Natural killer cell (primary cell): ENCODE measurements around the gene IL1RAPL2. TPM values are rescaled to one million over a fixed set of nuclear protein-coding genes. Genes with fewer than 3 reads are reported as not detected.

Source experiments
- ATAC-seq, 3 donors: fragments of 150-1000 bp in 2 of 3; fragments of 200-7000 bp in 1 of 3; cut with Tn5 transposase; 1 replicate in 1 of 3; 2 replicates in 2 of 3; pipeline ENCODE4 v1.10.0; 2021; ENCODE audit warnings: mild to moderate bottlenecking in 2 of 3, moderate library complexity in 2 of 3
- DNase-seq, 2 donors: peaks; one replicate each; pipeline versions ENCODE4 v3.0.0 to v3.0.0-alpha.2; 2013 to 2021; ENCODE audit warnings: mixed read lengths in 1 of 2
- H3K27ac ChIP-seq: one replicate; pipeline ENCODE4 v1.5.1; 2013; ENCODE audit warnings: mild to moderate bottlenecking, low read length
- H3K27me3 ChIP-seq: one replicate; pipeline ENCODE4 v1.6.1; 2013; ENCODE audit warnings: low read length; ENCODE audit not compliant: control insufficient read depth, insufficient read depth
- H3K36me3 ChIP-seq: one replicate; pipeline ENCODE4 v1.6.1; 2013; ENCODE audit warnings: low read length; ENCODE audit not compliant: control insufficient read depth, insufficient read depth
- H3K4me1 ChIP-seq: one replicate; pipeline ENCODE4 v1.6.1; 2013; ENCODE audit warnings: low read length; ENCODE audit not compliant: control insufficient read depth, insufficient read depth
- H3K4me3 ChIP-seq: one replicate; pipeline ENCODE4 v1.5.1; 2013; ENCODE audit warnings: low read length
- H3K9me3 ChIP-seq: one replicate; pipeline ENCODE4 v1.6.1; 2013; ENCODE audit warnings: low read length; ENCODE audit not compliant: control insufficient read depth, insufficient read depth
- H3K27ac Mint-ChIP-seq, 2 donors: one replicate each; pipeline ENCODE4 v1.8.0; 2022; ENCODE audit warnings: mild to moderate bottlenecking in 2 of 2, mixed read lengths in 2 of 2, moderate library complexity in 1 of 2
- H3K27me3 Mint-ChIP-seq, 2 donors: one replicate each; pipeline ENCODE4 v1.8.0; 2022; ENCODE audit warnings: low read depth in 2 of 2, mixed read lengths in 2 of 2
- H3K36me3 Mint-ChIP-seq: one replicate; pipeline ENCODE4 v1.8.0; 2022; ENCODE audit warnings: mixed read lengths
- H3K4me1 Mint-ChIP-seq, 2 donors: one replicate each; pipeline ENCODE4 v1.8.0; 2022; ENCODE audit warnings: mixed read lengths in 2 of 2
- H3K4me3 Mint-ChIP-seq: one replicate; pipeline ENCODE4 v1.8.0; 2022; ENCODE audit warnings: mild to moderate bottlenecking, moderate library complexity, mixed read lengths
- H3K9me3 Mint-ChIP-seq, 2 donors: one replicate each; pipeline ENCODE4 v1.8.0; 2022; ENCODE audit warnings: mixed read lengths in 2 of 2
- WGBS: methylation state at CpG from one replicate; pipeline ENCODE4 v1.1.7; 2013; ENCODE audit warnings: missing lambda C conversion rate; ENCODE audit not compliant: insufficient coverage; 5-methylcytosine and 5-hydroxymethylcytosine counted together
- intact Hi-C: fragments of 100-400 bp; cut with micrococcal nuclease; formaldehyde crosslinking; loops from one replicate; pipeline ENCODE4 v1.14.2; 2022
- total RNA-seq, 4 donors: library from RNA; stranded (reverse); fragments of 120-200 nt in 1 of 4; gene quantifications; one replicate each; pipeline versions ENCODE4 v1.2.3 to v1.2.4, GENCODE V29; 2013 to 2022
- TF ChIP-seq, protein P1 (sequence below): fragments of 200-600 bp; IDR thresholded peaks from one replicate; pipeline ENCODE4 v1.8.0; 2022; ENCODE audit warnings: antibody characterized with exemption

The IL1RAPL2 gene
- total RNA-seq, 3 donors from 2014 or later (not counting 1 experiment from before 2014, with no cell fraction given), result not detected

- no peak overlapping the region for H3K4me3 Mint-ChIP-seq
- H3K36me3 Mint-ChIP-seq, result no peaks in the 10 kb centered on the region
- intact Hi-C loops, result no loop called here
- Histone ChIP-seq H3K9me3 (no peaks in the 10 kb centered on the region), H3K4me1 (no peaks in the 10 kb centered on the region), H3K4me3 (no peak overlapping the region), H3K27me3 (no peaks in the 10 kb centered on the region), H3K27ac (no peak overlapping the region), H3K36me3 (no peaks in the 10 kb centered on the region)
- ATAC-seq (no peak), DNase-seq (no peak)
- peaks cover 0 to 9% of the 10 kb centered on the region in 2 donors for H3K27me3 Mint-ChIP-seq
- H3K27ac Mint-ChIP-seq, result no peak overlapping the region
- H3K9me3 Mint-ChIP-seq, result peaks cover 0 to 3% of the 10 kb centered on the region in 2 donors
- TF ChIP-seq, protein P1, sequence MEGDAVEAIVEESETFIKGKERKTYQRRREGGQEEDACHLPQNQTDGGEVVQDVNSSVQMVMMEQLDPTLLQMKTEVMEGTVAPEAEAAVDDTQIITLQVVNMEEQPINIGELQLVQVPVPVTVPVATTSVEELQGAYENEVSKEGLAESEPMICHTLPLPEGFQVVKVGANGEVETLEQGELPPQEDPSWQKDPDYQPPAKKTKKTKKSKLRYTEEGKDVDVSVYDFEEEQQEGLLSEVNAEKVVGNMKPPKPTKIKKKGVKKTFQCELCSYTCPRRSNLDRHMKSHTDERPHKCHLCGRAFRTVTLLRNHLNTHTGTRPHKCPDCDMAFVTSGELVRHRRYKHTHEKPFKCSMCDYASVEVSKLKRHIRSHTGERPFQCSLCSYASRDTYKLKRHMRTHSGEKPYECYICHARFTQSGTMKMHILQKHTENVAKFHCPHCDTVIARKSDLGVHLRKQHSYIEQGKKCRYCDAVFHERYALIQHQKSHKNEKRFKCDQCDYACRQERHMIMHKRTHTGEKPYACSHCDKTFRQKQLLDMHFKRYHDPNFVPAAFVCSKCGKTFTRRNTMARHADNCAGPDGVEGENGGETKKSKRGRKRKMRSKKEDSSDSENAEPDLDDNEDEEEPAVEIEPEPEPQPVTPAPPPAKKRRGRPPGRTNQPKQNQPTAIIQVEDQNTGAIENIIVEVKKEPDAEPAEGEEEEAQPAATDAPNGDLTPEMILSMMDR, result no peak
- no peaks in the 10 kb centered on the region for H3K4me1 Mint-ChIP-seq
Observed at GRCh38 chrX:105134273-105134672, 568.3 kb downstream of the IL1RAPL2 start.

DNA sequence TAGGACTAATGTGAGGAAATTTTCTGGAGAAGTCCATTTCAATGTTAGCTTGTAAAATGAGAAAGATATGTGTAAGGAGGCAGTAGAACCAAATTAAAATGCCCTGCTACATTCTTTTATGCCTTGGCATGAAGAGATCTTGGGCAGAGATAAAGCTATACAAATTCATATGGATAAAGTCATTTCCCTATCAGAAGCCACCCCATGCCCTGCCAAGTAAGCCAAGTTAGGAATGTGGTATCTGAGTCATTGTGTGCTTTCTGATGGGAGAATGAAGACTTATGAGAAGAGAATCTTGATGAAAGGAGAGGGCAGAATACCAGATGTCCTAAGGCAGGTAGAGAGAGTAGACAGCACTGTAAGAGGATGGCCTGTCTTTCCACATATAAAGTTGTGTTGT is 570.8 kb downstream of the IL1RAPL2 start:
- Histone ChIP-seq H3K27me3 (no peaks in the 10 kb centered on the region), H3K9me3 (no peaks in the 10 kb centered on the region), H3K36me3 (no peaks in the 10 kb centered on the region), H3K4me3 (no peak overlapping the region), H3K4me1 (no peaks in the 10 kb centered on the region), H3K27ac (no peak overlapping the region)
- no peak for DNase-seq
- no peak for ATAC-seq
- intact Hi-C loops, result no loop called here
- TF ChIP-seq, protein P1, result no peak
- Mint-ChIP-seq H3K36me3 (no peaks in the 10 kb centered on the region), H3K4me1 (no peaks in the 10 kb centered on the region), H3K4me3 (no peak overlapping the region), H3K27me3 (no peaks in the 10 kb centered on the region), H3K9me3 (peaks cover 0 to 8% of the 10 kb centered on the region in 2 donors), H3K27ac (no peak overlapping the region)

DNA sequence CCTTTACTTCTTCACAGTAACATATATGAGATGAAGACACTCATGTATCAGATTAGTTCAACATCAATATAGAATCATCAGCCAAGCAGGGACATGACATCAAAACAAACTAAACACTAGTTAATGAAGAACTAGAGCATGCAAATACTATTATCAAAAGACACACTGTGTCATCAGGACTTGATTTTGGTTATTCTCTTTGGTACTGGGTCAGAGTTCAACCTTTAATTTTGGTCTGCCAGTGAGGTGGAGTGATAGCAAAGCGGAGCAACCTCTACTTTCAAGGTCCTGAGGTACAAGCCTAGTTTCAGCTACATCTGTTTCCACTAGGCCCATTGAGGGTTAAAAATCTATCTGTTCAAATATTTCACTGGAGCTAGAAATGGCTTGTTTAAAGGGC is 584.0 kb downstream of the IL1RAPL2 start:
- H3K4me3 ChIP-seq, result no peak overlapping the region
- H3K27ac ChIP-seq, result no peak overlapping the region
- TF ChIP-seq, protein P1, result no peak
- H3K27me3 Mint-ChIP-seq, result no peaks in the 10 kb centered on the region
- intact Hi-C loops, result no loop called here
- no peaks in the 10 kb centered on the region for H3K9me3 ChIP-seq
- WGBS, result 71% methylated on average over 1 of the region's 1 CpG
- no peaks in the 10 kb centered on the region for H3K4me1 ChIP-seq
- peaks cover 2 to 3% of the 10 kb centered on the region in 2 donors for H3K9me3 Mint-ChIP-seq
- H3K36me3 Mint-ChIP-seq, result no peaks in the 10 kb centered on the region
- no peaks in the 10 kb centered on the region for H3K27me3 ChIP-seq
- H3K36me3 ChIP-seq, result no peaks in the 10 kb centered on the region
- no peak overlapping the region for H3K4me3 Mint-ChIP-seq
- no peaks in the 10 kb centered on the region for H3K4me1 Mint-ChIP-seq
- ATAC-seq, result no peak
- no peak overlapping the region for H3K27ac Mint-ChIP-seq
- no peak for DNase-seq

DNA sequence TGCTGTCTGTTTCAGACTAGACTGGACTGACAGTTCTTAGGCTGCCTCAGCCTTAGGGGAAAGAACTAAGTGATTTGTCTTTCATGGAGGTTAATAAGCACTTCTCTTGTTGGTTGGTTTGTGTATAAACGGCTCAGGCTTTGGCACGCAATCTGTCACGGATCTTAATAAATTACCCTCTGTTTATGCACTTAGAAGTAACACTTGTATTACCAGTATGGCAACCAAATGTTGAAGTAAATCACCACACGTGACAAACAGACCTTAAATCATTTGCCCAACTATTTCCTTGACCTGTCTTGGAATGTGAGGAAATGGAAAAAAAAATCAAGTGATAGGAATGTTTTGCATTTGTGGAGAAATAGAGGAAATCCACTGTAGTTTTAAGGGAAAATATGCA is 584.6 kb downstream of the IL1RAPL2 start:
- Histone ChIP-seq H3K36me3 (no peaks in the 10 kb centered on the region), H3K4me1 (no peaks in the 10 kb centered on the region), H3K27ac (no peak overlapping the region), H3K27me3 (no peaks in the 10 kb centered on the region), H3K4me3 (no peak overlapping the region), H3K9me3 (no peaks in the 10 kb centered on the region)
- Mint-ChIP-seq H3K27me3 (no peaks in the 10 kb centered on the region), H3K4me1 (no peaks in the 10 kb centered on the region), H3K9me3 (peaks cover 3 to 4% of the 10 kb centered on the region in 2 donors), H3K4me3 (no peak overlapping the region), H3K36me3 (no peaks in the 10 kb centered on the region), H3K27ac (no peak overlapping the region)
- TF ChIP-seq, protein P1, result no peak
- intact Hi-C loops, result no loop called here
- no peak for ATAC-seq
- WGBS, result no CpG with 5 or more reads among the region's 4 CpGs
- DNase-seq, result no peak
